IPS DF 19.7 (cell line): ENCODE data around the gene PTPRN2.

ENCODE experiments used
- DNase-seq: peaks from one replicate; pipeline ENCODE4 v3.0.0-alpha.2; 2013; ENCODE audit warnings: low read depth, low spot score

Gene PTPRN2

GRCh38 chr7:158117341-158118222 lies 470.0 kb downstream of the PTPRN2 start:
- no peak for DNase-seq

GRCh38 chr7:158116235-158116634 lies 471.4 kb downstream of the PTPRN2 start:
- DNase-seq: no peak

- DNase-seq: no peak
Observed at GRCh38 chr7:158114056-158114850, 473.4 kb downstream of the PTPRN2 start.

- no peak for DNase-seq
Observed at GRCh38 chr7:158113321-158114025, 474.1 kb downstream of the PTPRN2 start.

- no peak for DNase-seq
Observed at GRCh38 chr7:158112571-158113320, 474.9 kb downstream of the PTPRN2 start.

GRCh38 chr7:158111906-158112570 lies 475.6 kb downstream of the PTPRN2 start:
- DNase-seq: no peak

- no peak for DNase-seq
Observed at GRCh38 chr7:158111049-158111751, 476.4 kb downstream of the PTPRN2 start.

GRCh38 chr7:158110661-158111048 lies 477.0 kb downstream of the PTPRN2 start:
- DNase-seq: no peak

GRCh38 chr7:158110034-158110590 lies 477.5 kb downstream of the PTPRN2 start:
- DNase-seq: no peak

GRCh38 chr7:158109364-158110033 lies 478.1 kb downstream of the PTPRN2 start:
- no peak for DNase-seq

GRCh38 chr7:158108646-158109293 lies 478.9 kb downstream of the PTPRN2 start:
- no peak for DNase-seq

- DNase-seq: no peak
Observed at GRCh38 chr7:158107806-158108205, 479.8 kb downstream of the PTPRN2 start.

GRCh38 chr7:158106272-158106671 lies 481.4 kb downstream of the PTPRN2 start:
- DNase-seq: no peak

- DNase-seq: no peak
Observed at GRCh38 chr7:158103378-158103777, 484.2 kb downstream of the PTPRN2 start.

- no peak for DNase-seq
Observed at GRCh38 chr7:158102897-158103296, 484.7 kb downstream of the PTPRN2 start.

GRCh38 chr7:158101821-158102450 lies 485.7 kb downstream of the PTPRN2 start:
- no peak for DNase-seq

- DNase-seq: no peak
Observed at GRCh38 chr7:158098125-158099030, 489.2 kb downstream of the PTPRN2 start.
